SK-N-SH (cell line): Measurements from ENCODE around the gene RAB23. TPM values are rescaled to one million over a fixed set of nuclear protein-coding genes. Genes with fewer than 3 reads are reported as not detected.

Source experiments
- CTCF ChIA-PET: fragments of 300-600, 350-600 bp; formaldehyde crosslinking; extraction: SDS; loops from one replicate; lab custom pipeline; 2021; lab: Yijun Ruan, JAX
- POLR2A ChIA-PET: fragments of 350-600 bp; sonication (Branson Sonifier 250); formaldehyde crosslinking; extraction: SDS; loops from one replicate; lab custom pipeline; 2020; ENCODE audit warnings: antibody characterized with exemption, inconsistent platforms; lab: Yijun Ruan, JAX
- DNase-seq: peaks from one replicate; pipeline ENCODE4 v3.0.0; 2012
- H2AFZ ChIP-seq: fragments of 200-600 bp; sonication (generic); 2 replicates; pipeline ENCODE4 v1.8.1; 2016; ENCODE audit warnings: antibody characterized with exemption, mild to moderate bottlenecking, low read depth
- H3F3A ChIP-seq: fragments of 200-600 bp; sonication (generic); replicated peaks from 2 replicates; pipeline ENCODE3; 2016; ENCODE audit warnings: antibody characterized with exemption, mild to moderate bottlenecking; ENCODE audit not compliant: insufficient read depth
- H3K27ac ChIP-seq, 2 experiments: fragments of 200-500 bp in 1 of 2; fragments of 200-600 bp in 1 of 2; sonication (Bioruptor generic) in 1 of 2; sonication (generic), shearing (Covaris generic) in 1 of 2; 2 replicates each; pipeline versions ENCODE4 v1.5.1 to v1.6.1; 2014 to 2016; ENCODE audit warnings: low read depth in 2 of 2, inconsistent platforms in 1 of 2, low read length in 1 of 2, mild to moderate bottlenecking in 1 of 2, mixed read lengths in 1 of 2
- H3K27me3 ChIP-seq: fragments of 200-600 bp; sonication (generic), shearing (Covaris generic); 2 replicates; pipeline ENCODE4 v1.6.1; 2016; ENCODE audit warnings: mixed run types; ENCODE audit not compliant: insufficient read depth
- H3K36me3 ChIP-seq, 2 experiments: fragments of 200-500 bp in 1 of 2; fragments of 200-600 bp in 1 of 2; sonication (Bioruptor generic) in 1 of 2; sonication (generic) in 1 of 2; replicated peaks in 1 of 2; 2 replicates each; pipeline versions ENCODE3 to v1.5.1; 2014 to 2016; ENCODE audit warnings: low read length in 1 of 2, mild to moderate bottlenecking in 1 of 2; ENCODE audit not compliant: insufficient read depth in 2 of 2, control insufficient read depth in 1 of 2
- H3K4me1 ChIP-seq, 2 experiments: fragments of 200-500 bp in 1 of 2; fragments of 200-600 bp in 1 of 2; sonication (Bioruptor generic) in 1 of 2; sonication (generic), shearing (Covaris generic) in 1 of 2; 2 replicates each; pipeline versions ENCODE4 v1.5.1 to v1.6.1; 2014 to 2016; ENCODE audit warnings: low read depth in 1 of 2, low read length in 1 of 2, mixed run types in 1 of 2; ENCODE audit not compliant: insufficient read depth in 2 of 2, control insufficient read depth in 1 of 2
- H3K4me2 ChIP-seq: fragments of 200-600 bp; sonication (generic), shearing (Covaris generic); 2 replicates; pipeline ENCODE4 v1.6.1; 2017; ENCODE audit warnings: mixed run types
- H3K4me3 ChIP-seq, 2 experiments: fragments of 200-500 bp in 1 of 2; fragments of 200-600 bp in 1 of 2; sonication (Bioruptor generic) in 1 of 2; sonication (generic), shearing (Covaris generic) in 1 of 2; 2 replicates each; pipeline versions ENCODE4 v1.5.1 to v1.8.1; 2014 to 2016; ENCODE audit warnings: low read depth in 2 of 2, inconsistent platforms in 1 of 2, low read length in 1 of 2, mild to moderate bottlenecking in 1 of 2, mixed read lengths in 1 of 2, moderate library complexity in 1 of 2
- H3K79me2 ChIP-seq: fragments of 200-600 bp; sonication (generic); 2 replicates; pipeline ENCODE4 v1.8.1; 2017; ENCODE audit warnings: mild to moderate bottlenecking; ENCODE audit not compliant: insufficient read depth
- H3K9ac ChIP-seq: fragments of 200-600 bp; sonication (generic); 2 replicates; pipeline ENCODE4 v1.6.1; 2017; ENCODE audit warnings: mixed run types
- H3K9me2 ChIP-seq: fragments of 200-600 bp; sonication (generic); 2 replicates; pipeline ENCODE4 v1.6.1; 2017; ENCODE audit warnings: mixed run types
- H3K9me3 ChIP-seq: fragments of 200-600 bp; sonication (generic); 2 replicates; pipeline ENCODE4 v1.6.1; 2017; ENCODE audit warnings: mixed run types, mild to moderate bottlenecking, moderate library complexity
- H4K20me1 ChIP-seq: fragments of 200-600 bp; sonication (generic); 2 replicates; pipeline ENCODE4 v1.6.1; 2017; ENCODE audit warnings: mild to moderate bottlenecking, mixed run types; ENCODE audit not compliant: insufficient read depth
- CHD2 ChIP-seq: fragments of 150-350 bp; IDR thresholded peaks from 2 replicates; pipeline ENCODE4 v1.6.1; 2018; ENCODE audit warnings: low read length; ENCODE audit not compliant: partially characterized antibody
- CTCF ChIP-seq: fragments of 200-600 bp; sonication (generic); IDR thresholded peaks from 2 replicates; pipeline ENCODE4 v1.6.1; 2017; ENCODE audit warnings: antibody characterized with exemption, mild to moderate bottlenecking, moderate library complexity
- FOSL2 ChIP-seq: IDR thresholded peaks from 2 replicates; pipeline ENCODE4 v1.4.0; 2012; ENCODE audit warnings: low read depth, mild to moderate bottlenecking, moderate library complexity, borderline replicate concordance
- GABPA ChIP-seq: IDR thresholded peaks from 2 replicates; pipeline ENCODE4 v1.4.0; 2012; ENCODE audit warnings: low read depth, mild to moderate bottlenecking
- GATA2 ChIP-seq: sonication (generic); formaldehyde crosslinking; IDR thresholded peaks from 2 replicates; pipeline ENCODE4 v1.5.0; 2020; ENCODE audit warnings: mild to moderate bottlenecking, missing genetic modification reagents
- IRF3 ChIP-seq: fragments of 150-350 bp; IDR thresholded peaks from 2 replicates; pipeline ENCODE4 v1.6.1; 2016; ENCODE audit warnings: mild to moderate bottlenecking, low read depth, low read length
- MEF2A ChIP-seq: IDR thresholded peaks from 2 replicates; pipeline ENCODE4 v1.4.0; 2012; ENCODE audit warnings: low read depth, borderline replicate concordance
- NFIC ChIP-seq: IDR thresholded peaks from 2 replicates; pipeline ENCODE4 v1.4.0; 2012; ENCODE audit warnings: borderline replicate concordance
- PBX3 ChIP-seq: IDR thresholded peaks from 2 replicates; pipeline ENCODE4; 2012
- POLR2AphosphoS5 ChIP-seq: IDR thresholded peaks from 2 replicates; pipeline ENCODE4 v1.6.1; 2012; ENCODE audit warnings: low read depth, low read length
- RAD21 ChIP-seq: IDR thresholded peaks from 2 replicates; pipeline ENCODE4 v1.6.1; 2012; ENCODE audit warnings: mild to moderate bottlenecking, low read length
- RCOR1 ChIP-seq: fragments of 150-350 bp; IDR thresholded peaks from 2 replicates; pipeline ENCODE4 v1.6.1; 2017; ENCODE audit warnings: antibody characterized with exemption, low read length
- REST ChIP-seq: IDR thresholded peaks from 2 replicates; pipeline ENCODE4 v1.6.1; 2012; ENCODE audit warnings: mild to moderate bottlenecking, low read depth, low read length, moderate library complexity
- SIN3A ChIP-seq: IDR thresholded peaks from 2 replicates; pipeline ENCODE4 v1.6.1; 2012; ENCODE audit warnings: low read depth, mild to moderate bottlenecking, low read length, moderate library complexity, borderline replicate concordance
- SMC3 ChIP-seq: IDR thresholded peaks from 2 replicates; pipeline ENCODE4 v1.6.1; 2012; ENCODE audit warnings: low read depth, low read length, improper control_type of control experiment
- TAF1 ChIP-seq: IDR thresholded peaks from 2 replicates; pipeline ENCODE4 v1.6.1; 2012; ENCODE audit warnings: low read depth, mild to moderate bottlenecking, low read length, moderate library complexity, borderline replicate concordance
- TEAD4 ChIP-seq: IDR thresholded peaks from 2 replicates; pipeline ENCODE4 v1.4.0; 2012; ENCODE audit warnings: mild to moderate bottlenecking, borderline replicate concordance; ENCODE audit not compliant: insufficient read depth
- USF1 ChIP-seq: IDR thresholded peaks from 2 replicates; pipeline ENCODE4 v1.4.0; 2012; ENCODE audit warnings: low read depth, borderline replicate concordance
- WGBS: methylation state at CpG from one replicate; pipeline ENCODE4 v1.1.6; 2017; ENCODE audit warnings: low lambda C conversion rate; 5-methylcytosine and 5-hydroxymethylcytosine counted together
- polyA plus RNA-seq, 3 experiments: library from polyadenylated mRNA; depleted of rRNA; stranded (reverse); fragments of >200 nt; gene quantifications; 2 replicates each; pipeline ENCODE4 v1.2.3, GENCODE V29; 2012

RAB23 gene
- polyA plus RNA-seq, 1 of the 3 experiments (the other 2 are of a cell fraction): 6.6 TPM

GRCh38 chr6:57263739-57264138 lies 41.6 kb upstream of the RAB23 start:
- no peaks in the 10 kb centered on the region for H3K9me3 ChIP-seq
- H3K9me2 ChIP-seq: no peaks in the 10 kb centered on the region

More at GRCh38 chr6:57263739-57264138, 41.6 kb upstream of the RAB23 start:
- Histone ChIP-seq H3K27ac (peak overlapping the region; percentile 48 to 95; a peak in 3 of 4 replicates), H3K36me3 (no peaks in the 10 kb centered on the region), H3K27me3 (no peaks in the 10 kb centered on the region), H2AFZ (no peak overlapping the region), H3K4me1 (peaks cover 0 to 16% of the 10 kb centered on the region in 2 experiments), H3F3A (peaks cover 56% of the 10 kb centered on the region), H3K4me2 (peak overlapping the region; percentile 73; the same call in 1 of the 2 replicates), H3K4me3 (no peak overlapping the region), H4K20me1 (no peaks in the 10 kb centered on the region), H3K9ac (peak overlapping the region; percentile 59), H3K79me2 (no peaks in the 10 kb centered on the region)
- WGBS: 89% methylated on average over 2 of the region's 2 CpGs
- TF ChIP-seq MEF2A (no peak), CHD2 (no peak), NFIC (no peak), TEAD4 (no peak), REST (no peak), GATA2 (CRISPR knock-in tag) (no peak), TAF1 (no peak), PBX3 (no peak), IRF3 (no peak), SIN3A (no peak), SMC3 (no peak), CTCF (no peak), FOSL2 (no peak), GABPA (no peak), RAD21 (no peak), RCOR1 (no peak), POLR2AphosphoS5 (no peak), USF1 (no peak; the same call in 1 of the 2 replicates)
- CTCF ChIA-PET: no interaction called here
- POLR2A ChIA-PET: no interaction called here
- DNase-seq: no peak
